T-helper 17 cell (primary cell): ENCODE results near the gene KISS1R. TPM values are rescaled to one million over a fixed set of nuclear protein-coding genes. Genes with fewer than 3 reads are reported as not detected.

Experiments used
- ATAC-seq: fragments of 150-1000 bp; cut with Tn5 transposase; 2 replicates; pipeline ENCODE4 v1.10.0; 2021; ENCODE audit warnings: mild to moderate bottlenecking, moderate library complexity
- DNase-seq, 3 donors: peaks; one replicate each; pipeline versions ENCODE4 v3.0.0 to v3.0.0-alpha.2; 2020 to 2021
- H3K9me3 ChIP-seq: one replicate; pipeline ENCODE4 v1.7.0; 2013; ENCODE audit warnings: low read length, mild to moderate bottlenecking; ENCODE audit not compliant: control insufficient read depth, poor library complexity, severe bottlenecking
- H3K27ac Mint-ChIP-seq: one replicate; pipeline ENCODE4 v1.8.0; 2022; ENCODE audit warnings: mild to moderate bottlenecking, moderate library complexity, mixed read lengths
- H3K27me3 Mint-ChIP-seq: one replicate; pipeline ENCODE4 v1.8.0; 2022; ENCODE audit warnings: mixed read lengths
- H3K36me3 Mint-ChIP-seq: one replicate; pipeline ENCODE4 v1.8.0; 2022; ENCODE audit warnings: low read depth, mixed read lengths
- H3K4me1 Mint-ChIP-seq: one replicate; pipeline ENCODE4 v1.8.0; 2022; ENCODE audit warnings: mild to moderate bottlenecking, mixed read lengths
- H3K4me3 Mint-ChIP-seq: one replicate; pipeline ENCODE4 v1.8.0; 2022; ENCODE audit warnings: mild to moderate bottlenecking, moderate library complexity, mixed read lengths
- total RNA-seq, 4 donors: library from RNA in 2 of 4; stranded (reverse) in 2 of 4; gene quantifications; one replicate each; pipeline ENCODE4 v1.2.3 and lab custom pipeline; 2022 to 2026

Gene KISS1R
- total RNA-seq, 2 donors from 2014 or later = 0.94 to 0.99 TPM

GRCh38 chr19:947090-947706 is 30.1 kb downstream of the KISS1R start:
- Mint-ChIP-seq H3K4me3 (no peak overlapping the region), H3K27ac (no peak overlapping the region), H3K36me3 (no peaks in the 10 kb centered on the region), H3K4me1 (no peaks in the 10 kb centered on the region), H3K27me3 (no peaks in the 10 kb centered on the region)
- peak; percentile 27 for ATAC-seq
- H3K9me3 ChIP-seq = no peaks in the 10 kb centered on the region
- no peak for DNase-seq

DNA sequence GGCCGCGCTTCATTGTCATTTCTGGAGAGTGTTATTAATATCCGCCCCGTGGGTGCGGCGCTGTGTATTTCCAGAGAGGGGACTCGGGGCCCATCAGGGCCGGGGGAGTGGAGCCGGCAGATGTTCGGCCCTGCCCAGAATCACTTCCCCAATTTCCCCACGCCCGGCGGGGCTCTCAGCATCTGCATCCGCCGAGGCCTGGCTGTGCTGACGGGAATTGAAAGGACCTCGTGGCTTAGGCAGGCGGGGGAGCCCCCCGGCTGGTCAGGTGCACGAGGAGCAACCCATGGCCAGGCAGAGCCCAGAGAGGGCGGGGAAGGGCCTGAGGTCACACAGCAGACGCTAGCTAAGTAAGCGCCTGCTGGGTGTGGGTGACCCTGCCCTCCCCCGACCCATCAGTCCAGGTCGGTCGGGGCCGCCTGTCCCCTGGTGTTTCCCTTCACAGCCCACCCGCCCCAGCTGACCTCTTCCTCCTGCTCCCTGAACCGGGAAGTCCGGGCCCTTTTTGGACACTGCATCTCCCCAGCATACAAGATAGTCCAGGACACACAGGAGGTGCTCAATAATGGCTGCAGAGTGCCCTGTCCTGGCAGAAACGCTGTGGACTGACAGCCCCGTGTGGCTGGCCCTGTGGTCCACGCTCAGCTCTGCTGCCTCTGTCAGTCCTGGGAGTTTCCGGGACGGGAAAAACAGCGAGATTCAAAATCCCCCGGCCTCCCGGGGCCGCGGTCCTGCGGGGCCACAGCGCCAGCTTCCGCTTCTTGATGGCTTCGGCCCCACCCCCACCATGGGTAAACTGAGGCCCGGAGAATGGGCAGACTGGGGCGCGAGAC is 30.8 kb downstream of the KISS1R start:
- H3K27me3 Mint-ChIP-seq = no peaks in the 10 kb centered on the region
- H3K4me1 Mint-ChIP-seq = no peaks in the 10 kb centered on the region
- DNase-seq (no peak), ATAC-seq (peak; percentile 81)
- no peak overlapping the region for H3K27ac Mint-ChIP-seq
- no peaks in the 10 kb centered on the region for H3K9me3 ChIP-seq
- H3K36me3 Mint-ChIP-seq = no peaks in the 10 kb centered on the region
- no peak overlapping the region for H3K4me3 Mint-ChIP-seq

GRCh38 chr19:948842-949496 is 31.8 kb downstream of the KISS1R start:
- no peak overlapping the region for H3K4me3 Mint-ChIP-seq
- ATAC-seq (no peak), DNase-seq (no peak)
- H3K4me1 Mint-ChIP-seq = no peaks in the 10 kb centered on the region
- H3K36me3 Mint-ChIP-seq = no peaks in the 10 kb centered on the region
- no peaks in the 10 kb centered on the region for H3K9me3 ChIP-seq
- H3K27me3 Mint-ChIP-seq = no peaks in the 10 kb centered on the region
- no peak overlapping the region for H3K27ac Mint-ChIP-seq

GRCh38 chr19:950352-951066 is 33.4 kb downstream of the KISS1R start:
- no peak for DNase-seq
- no peaks in the 10 kb centered on the region for H3K9me3 ChIP-seq
- Mint-ChIP-seq H3K27me3 (no peaks in the 10 kb centered on the region), H3K4me1 (no peaks in the 10 kb centered on the region), H3K36me3 (no peaks in the 10 kb centered on the region), H3K27ac (peak overlapping the region; percentile 32), H3K4me3 (no peak overlapping the region)
- no peak for ATAC-seq

GRCh38 chr19:952049-952679 is 35.0 kb downstream of the KISS1R start:
- ATAC-seq (no peak), DNase-seq (no peak)
- no peaks in the 10 kb centered on the region for H3K9me3 ChIP-seq
- Mint-ChIP-seq H3K27ac (no peak overlapping the region), H3K36me3 (no peaks in the 10 kb centered on the region), H3K27me3 (no peaks in the 10 kb centered on the region), H3K4me3 (peak overlapping the region; percentile 50), H3K4me1 (no peaks in the 10 kb centered on the region)

GRCh38 chr19:952680-953444 is 35.7 kb downstream of the KISS1R start:
- no peaks in the 10 kb centered on the region for H3K9me3 ChIP-seq
- DNase-seq (no peak), ATAC-seq (no peak)
- Mint-ChIP-seq H3K4me3 (peak overlapping the region; percentile 75), H3K27me3 (no peaks in the 10 kb centered on the region), H3K4me1 (no peaks in the 10 kb centered on the region), H3K36me3 (no peaks in the 10 kb centered on the region), H3K27ac (no peak overlapping the region)

DNA sequence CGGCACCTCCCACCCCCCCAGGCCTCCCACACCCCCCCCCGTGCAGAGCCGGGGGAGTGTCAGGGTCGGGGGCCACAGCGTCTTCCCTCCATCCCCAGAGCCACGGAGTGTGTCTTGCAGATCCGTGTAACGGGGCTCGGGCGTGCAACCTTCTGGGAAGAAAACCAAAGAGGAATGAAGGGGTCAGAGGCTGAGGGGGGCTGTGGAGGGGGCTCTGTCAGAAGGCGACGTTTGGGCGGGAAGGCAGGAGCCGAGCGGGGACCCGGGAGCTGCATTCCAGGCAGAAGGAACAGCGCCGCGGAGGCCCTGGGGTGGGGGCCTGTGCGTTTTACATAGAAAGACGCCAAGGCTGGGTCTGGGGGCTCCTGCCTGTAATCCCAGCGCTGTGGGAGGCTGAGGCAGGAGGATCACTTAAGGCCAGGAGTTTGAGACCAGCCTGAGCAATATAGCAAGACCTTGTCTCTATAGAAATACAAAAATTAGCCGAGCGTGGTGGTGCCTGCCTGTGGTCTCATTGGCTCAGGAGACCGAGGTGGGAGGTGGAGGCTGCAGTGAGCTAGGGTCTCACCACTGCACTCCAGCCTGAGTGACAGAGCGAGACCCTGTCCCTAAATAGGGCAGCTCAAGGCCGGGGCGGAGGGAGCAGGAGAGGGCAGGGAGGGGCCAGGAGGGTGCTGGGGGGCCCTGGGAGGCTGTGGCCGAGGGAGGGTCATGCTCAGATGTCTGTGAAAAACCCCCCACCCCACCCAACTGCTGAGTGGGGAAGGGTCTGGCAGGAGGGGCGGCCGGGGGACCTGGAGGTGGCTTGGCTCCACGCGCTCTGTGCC is 36.5 kb downstream of the KISS1R start:
- peak overlapping the region; percentile 12 for H3K4me3 Mint-ChIP-seq
- H3K9me3 ChIP-seq = no peaks in the 10 kb centered on the region
- DNase-seq = no peak
- no peaks in the 10 kb centered on the region for H3K27me3 Mint-ChIP-seq
- H3K27ac Mint-ChIP-seq = no peak overlapping the region
- no peaks in the 10 kb centered on the region for H3K4me1 Mint-ChIP-seq
- H3K36me3 Mint-ChIP-seq = no peaks in the 10 kb centered on the region
- no peak for ATAC-seq

DNA sequence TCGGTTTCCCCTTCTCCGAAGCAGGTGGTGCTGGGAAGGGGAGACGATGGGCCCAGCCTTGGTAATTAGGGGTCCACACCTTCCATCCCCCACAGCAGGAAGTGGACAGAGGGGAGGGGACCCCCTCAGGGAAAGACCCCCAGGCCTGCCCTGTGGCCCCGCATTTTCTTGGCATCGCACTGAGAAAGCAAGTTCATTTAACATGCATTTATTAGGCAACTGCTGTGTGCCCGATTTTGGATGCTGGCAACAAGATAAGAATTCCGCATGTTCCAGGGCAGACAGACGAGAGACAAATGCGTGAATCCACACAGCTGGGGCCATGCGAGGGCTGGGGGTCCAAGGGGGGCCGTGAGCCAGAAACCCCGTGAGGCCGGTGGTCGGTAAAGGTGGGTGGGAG is 37.1 kb downstream of the KISS1R start:
- Mint-ChIP-seq H3K4me1 (no peaks in the 10 kb centered on the region), H3K4me3 (no peak overlapping the region), H3K27ac (no peak overlapping the region), H3K36me3 (no peaks in the 10 kb centered on the region), H3K27me3 (no peaks in the 10 kb centered on the region)
- DNase-seq (no peak), ATAC-seq (no peak)
- H3K9me3 ChIP-seq = no peaks in the 10 kb centered on the region

DNA sequence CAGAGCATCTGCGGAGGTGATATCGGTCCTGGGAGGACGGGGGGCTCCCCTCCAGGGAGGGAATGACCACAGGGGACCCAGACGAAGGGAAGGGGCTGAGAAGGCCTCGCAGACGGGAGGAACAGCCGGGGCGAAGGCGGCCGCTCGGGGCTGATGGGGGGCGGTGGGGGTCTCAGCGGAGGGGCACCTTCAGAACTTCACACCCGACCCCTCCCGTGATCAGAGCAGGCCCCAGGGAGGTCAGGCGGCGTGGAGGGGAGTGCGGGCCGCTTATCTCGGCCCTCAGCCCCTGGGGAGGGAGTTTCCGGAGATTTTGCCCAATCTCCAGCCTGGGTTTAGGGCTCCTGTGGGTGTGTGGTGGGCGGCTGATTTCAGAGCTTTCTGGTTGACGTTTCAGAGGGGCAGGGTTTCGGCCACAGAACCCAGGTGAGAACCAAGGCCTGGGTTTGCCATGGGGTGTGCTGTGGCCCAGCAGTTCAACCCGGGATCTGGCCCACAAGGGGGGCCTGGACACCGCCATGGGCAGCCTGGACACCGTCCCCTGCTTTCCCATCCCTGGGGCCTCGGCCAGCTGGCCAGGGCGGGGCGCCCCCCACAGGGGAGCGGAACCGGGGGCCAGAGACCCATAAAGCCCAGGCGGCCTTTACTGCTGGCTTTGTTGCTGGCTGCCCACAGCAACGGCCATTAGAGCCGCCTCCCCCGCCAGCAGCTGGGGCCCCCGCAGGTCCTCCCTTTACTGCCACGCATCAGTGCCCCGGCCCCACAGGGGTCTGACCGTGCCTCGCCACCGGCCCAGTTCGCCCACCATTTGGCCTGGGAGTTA is 37.8 kb downstream of the KISS1R start:
- no peaks in the 10 kb centered on the region for H3K9me3 ChIP-seq
- Mint-ChIP-seq H3K27me3 (no peaks in the 10 kb centered on the region), H3K4me3 (no peak overlapping the region), H3K27ac (no peak overlapping the region), H3K4me1 (no peaks in the 10 kb centered on the region), H3K36me3 (no peaks in the 10 kb centered on the region)
- ATAC-seq = no peak
- no peak for DNase-seq

GRCh38 chr19:955803-956765 is 39.0 kb downstream of the KISS1R start:
- ATAC-seq (no peak), DNase-seq (no peak)
- Mint-ChIP-seq H3K4me1 (no peaks in the 10 kb centered on the region), H3K36me3 (no peaks in the 10 kb centered on the region), H3K4me3 (no peak overlapping the region), H3K27me3 (no peaks in the 10 kb centered on the region), H3K27ac (no peak overlapping the region)
- H3K9me3 ChIP-seq = no peaks in the 10 kb centered on the region
